ENCODE data around the gene TMEM51.

DNA sequence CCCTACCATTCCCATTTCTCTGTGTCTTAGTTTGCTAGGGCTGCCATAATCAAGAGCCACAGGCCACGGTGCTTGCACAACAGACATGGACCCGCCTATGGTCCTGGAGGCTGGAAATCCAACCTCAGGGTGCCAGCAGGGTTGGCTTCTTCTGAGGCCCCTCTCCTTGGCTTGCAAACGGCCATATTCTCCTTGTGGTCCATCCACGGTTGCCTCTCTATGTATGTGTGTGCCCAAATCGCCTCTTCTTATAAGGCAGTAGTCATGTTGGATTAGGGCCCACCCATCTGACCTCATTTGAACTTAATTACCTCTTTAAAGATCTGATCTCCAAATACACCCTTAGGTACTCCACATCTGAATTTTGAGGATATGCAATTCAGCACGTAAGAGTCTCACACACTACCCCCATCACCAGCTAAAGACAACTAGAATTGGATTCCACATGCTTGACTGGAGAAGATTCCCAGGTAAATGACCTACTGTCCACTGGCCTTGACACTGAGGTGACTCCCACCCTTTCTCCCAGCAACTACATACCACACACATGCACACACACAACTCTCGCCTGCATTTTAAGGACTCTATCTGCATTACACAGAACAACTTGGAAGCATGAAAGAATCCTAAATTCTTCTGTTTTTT, 28.3 kb upstream of the TMEM51 start:
- TF ChIP-seq POLR2A (IDR thresholded peaks at IDR 0.05; ENCODE audit: low read depth, low read length): no peak
- TF ChIP-seq FOS (IDR thresholded peaks at IDR 0.05; ENCODE audit: low read depth, low read length): no peak
- TF ChIP-seq, protein P1, sequence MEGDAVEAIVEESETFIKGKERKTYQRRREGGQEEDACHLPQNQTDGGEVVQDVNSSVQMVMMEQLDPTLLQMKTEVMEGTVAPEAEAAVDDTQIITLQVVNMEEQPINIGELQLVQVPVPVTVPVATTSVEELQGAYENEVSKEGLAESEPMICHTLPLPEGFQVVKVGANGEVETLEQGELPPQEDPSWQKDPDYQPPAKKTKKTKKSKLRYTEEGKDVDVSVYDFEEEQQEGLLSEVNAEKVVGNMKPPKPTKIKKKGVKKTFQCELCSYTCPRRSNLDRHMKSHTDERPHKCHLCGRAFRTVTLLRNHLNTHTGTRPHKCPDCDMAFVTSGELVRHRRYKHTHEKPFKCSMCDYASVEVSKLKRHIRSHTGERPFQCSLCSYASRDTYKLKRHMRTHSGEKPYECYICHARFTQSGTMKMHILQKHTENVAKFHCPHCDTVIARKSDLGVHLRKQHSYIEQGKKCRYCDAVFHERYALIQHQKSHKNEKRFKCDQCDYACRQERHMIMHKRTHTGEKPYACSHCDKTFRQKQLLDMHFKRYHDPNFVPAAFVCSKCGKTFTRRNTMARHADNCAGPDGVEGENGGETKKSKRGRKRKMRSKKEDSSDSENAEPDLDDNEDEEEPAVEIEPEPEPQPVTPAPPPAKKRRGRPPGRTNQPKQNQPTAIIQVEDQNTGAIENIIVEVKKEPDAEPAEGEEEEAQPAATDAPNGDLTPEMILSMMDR (conservative IDR thresholded peaks at IDR 0.05; ENCODE audit: low read depth, low read length): no peak
- TF ChIP-seq MAZ (IDR thresholded peaks at IDR 0.05; ENCODE audit: borderline replicate concordance, low read depth, low read length): no peak
- TF ChIP-seq CHD1 (IDR thresholded peaks at IDR 0.05; ENCODE audit: low read depth, low read length): no peak
- TF ChIP-seq, protein P2, sequence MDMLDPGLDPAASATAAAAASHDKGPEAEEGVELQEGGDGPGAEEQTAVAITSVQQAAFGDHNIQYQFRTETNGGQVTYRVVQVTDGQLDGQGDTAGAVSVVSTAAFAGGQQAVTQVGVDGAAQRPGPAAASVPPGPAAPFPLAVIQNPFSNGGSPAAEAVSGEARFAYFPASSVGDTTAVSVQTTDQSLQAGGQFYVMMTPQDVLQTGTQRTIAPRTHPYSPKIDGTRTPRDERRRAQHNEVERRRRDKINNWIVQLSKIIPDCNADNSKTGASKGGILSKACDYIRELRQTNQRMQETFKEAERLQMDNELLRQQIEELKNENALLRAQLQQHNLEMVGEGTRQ (IDR thresholded peaks at IDR 0.05; ENCODE audit: low read depth, low read length): no peak
- TF ChIP-seq NFE2L2 (IDR thresholded peaks at IDR 0.05; ENCODE audit: low read depth, low read length): no peak

Data from IMR-90 (cell line).